HG02759 (cell line): ENCODE results near the gene CIB1.
A peak's percentile ranks its signal among the peaks of the same experiment; 100 is the strongest.

Source experiments
- ATAC-seq: cut with Tn5 transposase; IDR thresholded peaks from one replicate; pipeline ENCODE4 v1.9.1; 2021; ENCODE audit warnings: mild to moderate bottlenecking, moderate library complexity; ENCODE audit not compliant: unreplicated experiment

Gene CIB1

DNA sequence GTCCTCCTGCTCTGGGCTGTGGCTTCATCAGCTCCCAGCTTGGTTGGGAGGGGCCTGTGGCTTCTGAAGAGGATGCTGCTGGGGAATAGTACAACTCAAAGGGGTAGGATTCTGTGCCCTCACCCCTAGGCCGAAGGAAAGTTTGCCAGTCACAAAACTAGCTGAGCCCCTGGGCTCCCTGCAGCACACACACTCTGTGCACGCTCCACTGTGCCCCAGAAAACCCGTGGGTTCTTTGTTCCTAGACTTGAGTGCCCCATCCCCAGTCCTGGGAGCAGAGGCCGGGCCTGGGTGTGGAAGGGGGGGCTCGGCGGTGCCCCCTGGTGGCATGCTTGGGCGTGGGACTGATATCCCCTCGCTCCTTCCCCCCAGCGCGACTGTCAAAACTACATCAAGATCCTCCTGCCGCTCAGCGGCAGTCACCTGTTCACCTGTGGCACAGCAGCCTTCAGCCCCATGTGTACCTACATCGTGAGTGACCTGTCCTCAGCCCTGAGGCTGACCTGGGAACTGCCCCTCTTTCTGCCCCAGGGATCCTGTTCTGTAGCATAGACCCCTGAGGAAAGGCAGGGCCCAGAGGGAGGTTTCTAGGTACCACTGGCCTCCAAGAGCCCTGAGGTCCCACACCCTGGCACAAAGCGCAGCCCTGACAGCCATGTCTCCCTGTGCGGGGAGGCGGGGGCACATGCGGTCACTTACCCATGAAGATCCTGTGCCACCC is 14.2 kb downstream of the CIB1 start:
- ATAC-seq = no peak

DNA sequence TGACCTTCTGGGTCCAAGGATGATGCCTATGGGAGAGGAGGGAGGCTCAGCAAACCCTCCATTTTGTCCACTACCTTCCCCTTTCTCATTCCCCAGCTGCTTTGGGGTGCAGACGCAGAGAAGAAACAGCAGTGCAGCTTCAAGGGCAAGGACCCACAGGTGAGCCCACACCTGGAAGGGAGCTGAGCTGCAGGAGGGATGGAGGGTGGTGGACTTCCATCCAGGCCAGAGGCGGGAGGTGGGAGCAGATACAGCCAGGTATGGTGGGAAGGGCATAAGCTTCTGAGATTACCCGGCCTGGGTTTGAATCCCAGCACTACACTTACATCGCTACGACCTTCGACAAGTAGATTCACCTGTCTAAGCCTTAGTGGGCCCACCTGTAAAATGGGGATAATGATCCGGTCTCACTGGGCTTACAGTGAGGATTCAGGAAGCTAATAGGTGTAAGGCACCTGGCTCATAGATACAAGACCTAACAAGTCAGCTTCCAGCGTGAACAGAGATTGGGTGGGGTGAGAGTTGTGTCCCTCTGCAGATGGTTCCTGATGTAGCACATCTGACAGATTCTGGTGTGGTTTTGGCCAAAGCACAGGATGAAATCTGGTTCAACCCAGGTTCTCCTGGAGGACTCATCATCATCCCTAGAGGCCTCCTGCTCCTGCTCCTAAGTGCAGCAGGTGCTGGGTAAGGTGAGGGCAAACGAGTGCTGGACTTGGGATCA is 15.9 kb downstream of the CIB1 start:
- ATAC-seq = no peak

DNA sequence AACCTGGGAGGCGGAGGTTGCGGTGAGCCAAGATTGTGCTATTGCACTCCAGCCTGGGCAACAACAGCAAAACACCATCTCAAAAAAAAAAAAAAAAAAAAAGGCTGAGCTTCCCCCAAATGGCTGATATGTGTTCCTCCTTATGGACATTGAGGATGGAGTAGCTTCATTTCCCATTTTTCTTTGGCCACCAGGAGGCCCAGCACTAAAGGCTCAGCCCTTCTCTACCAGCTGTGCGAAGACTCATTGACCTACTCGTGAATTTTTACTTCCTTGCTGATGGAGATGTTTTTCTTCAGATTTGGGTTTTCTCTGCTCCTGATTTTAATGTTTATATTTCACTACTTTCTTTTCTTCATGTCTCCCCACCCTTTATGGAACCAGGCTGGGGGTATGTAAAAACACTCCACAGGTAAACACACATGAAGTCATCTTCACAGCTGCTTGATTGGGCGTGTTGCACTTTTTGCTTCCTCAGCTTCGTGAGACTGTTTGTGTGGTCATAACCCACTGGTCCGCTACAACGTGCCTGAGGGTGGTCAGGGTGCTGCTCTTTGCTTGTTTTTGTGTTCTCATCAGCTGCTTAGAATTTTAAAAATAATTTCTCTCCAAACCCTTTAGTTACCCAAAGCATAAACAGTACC is 19.1 kb downstream of the CIB1 start:
- no peak for ATAC-seq

DNA sequence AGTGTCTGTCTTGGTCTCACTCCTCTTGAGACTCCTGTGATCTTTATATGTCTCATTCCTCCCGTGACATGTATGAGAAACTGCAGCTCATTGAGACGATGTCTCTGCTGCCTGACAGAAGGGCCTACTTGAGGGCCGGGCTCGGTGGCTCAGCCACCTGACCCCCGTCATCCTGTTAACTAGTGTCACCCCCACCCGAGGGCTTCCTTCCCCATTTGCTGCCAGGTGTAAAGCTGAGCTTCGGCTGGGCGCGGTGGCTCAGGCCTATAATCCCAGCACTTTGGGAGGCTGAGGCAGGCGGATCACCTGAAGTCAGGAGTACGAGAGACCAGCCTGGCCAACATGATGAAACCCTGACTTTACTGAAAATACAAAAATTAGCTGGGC is 19.9 kb downstream of the CIB1 start:
- ATAC-seq = no peak

DNA sequence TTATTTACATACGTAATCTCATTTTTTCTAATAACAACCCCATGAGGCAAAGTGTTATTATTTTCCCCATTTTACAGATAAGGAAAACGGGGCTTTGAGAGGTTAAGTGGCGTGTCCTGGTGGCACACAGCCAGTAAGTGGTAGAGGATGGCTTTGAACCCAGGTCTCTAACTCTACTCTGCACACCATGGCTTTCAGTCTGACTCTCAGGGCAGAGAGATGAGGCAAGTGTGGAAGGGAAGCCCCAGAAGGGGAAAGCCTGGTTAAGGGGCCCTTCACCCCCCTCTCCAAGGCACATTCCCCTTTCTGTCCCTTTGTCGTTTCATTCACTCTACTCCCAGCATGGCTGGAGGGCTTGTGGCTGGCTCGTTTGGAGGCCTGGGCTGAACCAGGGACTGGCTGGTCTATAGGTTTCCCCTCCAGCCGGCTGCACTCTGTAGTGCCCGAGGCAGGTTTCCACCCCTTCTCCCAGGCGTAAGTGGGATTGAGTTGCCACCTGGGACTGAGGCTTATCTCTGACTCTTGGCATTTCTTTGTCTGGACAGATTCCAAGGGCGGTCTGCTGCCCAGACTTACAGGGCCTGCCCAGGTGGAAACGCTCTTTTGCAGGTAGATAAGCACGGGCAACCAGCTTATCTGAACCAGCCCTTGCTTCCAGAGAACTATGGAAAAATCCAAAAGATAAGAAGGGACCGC is 20.5 kb downstream of the CIB1 start:
- no peak for ATAC-seq

DNA sequence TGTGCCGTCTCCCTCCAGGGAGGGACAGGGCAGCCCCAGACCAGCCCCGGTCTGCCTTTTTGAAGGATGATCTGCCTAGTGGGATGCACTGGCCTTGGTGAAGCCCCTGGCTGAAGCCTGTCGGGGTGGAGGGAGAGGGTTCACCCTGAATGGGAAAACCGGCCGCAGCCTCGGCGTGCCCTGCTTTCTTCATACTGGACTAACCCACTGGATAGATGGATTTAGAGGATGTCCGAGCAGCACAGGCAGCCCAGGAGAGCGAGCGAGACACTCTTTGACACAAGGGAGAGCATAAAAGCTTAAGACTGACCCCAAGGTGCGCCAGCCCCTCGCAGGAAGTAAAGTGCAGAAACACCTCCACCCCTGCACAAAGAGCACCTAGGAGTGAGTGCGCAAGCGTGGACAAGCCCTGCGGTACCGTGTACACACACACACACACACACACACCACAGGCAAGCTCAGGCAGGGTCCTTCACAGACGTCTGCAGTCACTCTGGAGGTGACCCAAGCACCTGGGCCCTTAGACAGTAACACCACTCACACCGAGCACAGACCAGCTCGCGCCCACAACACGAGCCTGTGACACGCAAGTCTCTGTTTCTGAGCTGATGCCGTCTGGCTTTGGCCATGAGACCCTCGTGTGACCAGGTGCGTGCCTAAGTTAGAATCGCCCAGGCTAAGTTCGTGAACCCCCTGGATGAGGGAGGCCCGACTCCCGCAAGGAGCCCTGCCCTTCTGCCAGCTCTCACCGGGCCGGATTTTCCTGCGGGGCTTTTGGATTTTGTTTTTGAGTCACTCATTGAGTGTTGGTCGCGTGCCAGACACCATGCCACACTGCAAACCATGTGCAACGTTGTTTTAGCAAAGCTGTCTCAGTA is 21.3 kb downstream of the CIB1 start:
- no peak for ATAC-seq

DNA sequence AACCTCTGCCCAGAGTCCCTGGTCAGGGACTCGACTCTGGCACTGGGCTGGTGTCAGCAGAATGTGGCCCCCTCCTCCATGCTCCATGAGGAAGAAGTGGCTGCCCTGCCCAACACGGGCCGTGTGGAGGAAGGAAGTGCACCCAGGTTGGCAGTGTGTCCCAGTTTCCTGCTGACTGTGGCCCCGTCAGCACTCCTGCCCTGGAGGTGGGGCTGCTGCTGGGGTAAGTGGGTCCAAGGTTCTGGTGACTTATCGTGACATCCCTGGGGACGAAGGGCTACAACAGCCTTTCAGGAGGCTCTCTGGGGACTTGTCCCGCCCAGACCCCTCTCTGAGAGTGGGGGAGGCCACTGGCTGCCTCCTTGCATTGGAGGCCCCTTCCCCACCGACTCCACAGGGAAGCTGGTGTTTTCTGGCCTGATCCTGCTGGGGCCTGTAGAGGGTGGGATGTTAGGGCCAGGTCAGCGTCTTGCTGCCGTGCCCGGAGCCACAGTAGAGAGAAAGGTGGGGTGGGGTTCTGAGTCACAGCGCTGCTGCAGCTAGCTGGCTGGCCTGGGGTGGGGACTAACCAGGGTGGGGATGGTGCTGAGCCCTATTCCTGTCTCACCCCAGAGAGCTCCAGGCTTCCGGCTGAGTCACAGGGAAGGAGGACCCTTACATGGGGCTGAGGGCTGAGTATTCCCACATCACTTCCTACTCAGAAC is 22.1 kb downstream of the CIB1 start:
- no peak for ATAC-seq

DNA sequence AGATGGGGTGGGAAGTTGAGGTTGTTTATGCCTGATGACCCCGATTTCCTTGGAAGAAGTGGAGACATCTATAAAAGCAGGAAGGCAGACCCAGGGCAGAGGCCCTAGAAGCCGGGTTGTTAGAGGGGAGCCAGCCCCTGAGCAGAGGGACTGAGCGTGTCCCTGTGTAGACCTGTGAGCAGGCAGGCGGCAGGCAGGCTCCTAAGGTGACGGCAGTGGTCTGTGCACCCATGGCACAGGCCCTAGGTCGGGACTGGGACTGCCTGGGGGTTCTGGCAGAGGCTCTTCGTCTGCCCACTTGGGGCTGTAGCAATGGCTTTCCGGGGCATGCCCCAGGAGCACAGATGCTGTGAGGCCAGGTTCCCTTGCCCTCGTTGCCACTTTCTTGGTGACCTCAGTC is 22.7 kb downstream of the CIB1 start:
- ATAC-seq = no peak

DNA sequence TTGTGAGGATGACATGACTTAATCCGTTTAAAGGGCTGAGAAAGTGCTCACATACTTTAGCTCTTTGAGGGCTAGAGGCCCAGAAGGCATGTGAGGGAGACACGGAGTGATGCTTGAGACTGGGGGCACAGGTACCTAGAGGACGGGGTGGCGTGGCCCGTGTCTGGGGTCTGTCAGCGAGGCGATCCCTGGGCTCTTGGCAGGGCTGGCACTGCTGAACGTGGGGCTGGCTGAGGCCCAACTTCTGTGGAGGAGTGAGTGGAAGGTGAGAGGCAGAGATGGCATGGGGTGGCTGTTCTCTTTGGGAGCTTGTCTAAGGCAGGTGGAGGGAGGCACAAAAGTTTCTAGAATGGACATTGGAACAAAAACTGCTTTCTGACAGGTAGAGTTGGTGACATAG is 23.1 kb downstream of the CIB1 start:
- no peak for ATAC-seq

DNA sequence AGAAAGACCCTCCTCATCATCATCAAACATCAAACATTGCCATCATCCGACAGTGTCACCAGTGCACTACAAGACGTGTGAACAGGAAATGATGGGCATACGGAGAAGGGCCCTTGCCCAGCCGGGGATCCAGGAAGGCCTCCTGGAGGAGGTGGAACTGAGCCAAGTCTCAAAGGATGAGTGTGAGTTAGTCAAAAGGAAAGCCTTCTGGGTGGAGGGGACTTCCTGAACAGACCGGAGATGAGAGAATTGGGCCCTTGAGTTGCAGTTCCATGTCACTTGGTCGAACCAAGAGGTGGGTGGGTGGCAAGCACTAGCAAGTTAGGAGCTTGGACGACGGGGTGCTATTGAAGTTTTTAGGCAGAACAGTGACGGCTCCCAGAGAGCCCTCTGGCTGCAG is 24.1 kb downstream of the CIB1 start:
- peak; percentile 77 for ATAC-seq

DNA sequence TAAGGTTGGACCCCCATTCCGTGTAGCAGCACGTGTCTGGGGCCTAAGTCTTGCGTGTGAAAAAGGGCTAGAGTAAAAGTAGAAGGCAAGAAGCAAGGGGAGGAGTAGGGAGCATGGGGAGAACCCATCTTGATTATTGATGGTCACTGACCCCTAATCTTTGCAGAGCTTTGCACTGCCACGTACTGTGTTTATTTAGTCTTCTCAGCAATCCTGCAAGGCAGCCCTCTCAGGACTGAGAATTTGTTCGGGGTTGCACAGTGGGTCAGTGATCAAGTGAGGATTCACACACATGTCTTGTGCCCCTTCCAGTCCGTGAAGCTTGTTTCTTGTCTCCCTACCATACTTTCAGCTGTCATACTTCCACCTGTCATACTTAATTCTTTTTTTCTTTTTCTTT is 25.4 kb downstream of the CIB1 start:
- ATAC-seq = no peak

DNA sequence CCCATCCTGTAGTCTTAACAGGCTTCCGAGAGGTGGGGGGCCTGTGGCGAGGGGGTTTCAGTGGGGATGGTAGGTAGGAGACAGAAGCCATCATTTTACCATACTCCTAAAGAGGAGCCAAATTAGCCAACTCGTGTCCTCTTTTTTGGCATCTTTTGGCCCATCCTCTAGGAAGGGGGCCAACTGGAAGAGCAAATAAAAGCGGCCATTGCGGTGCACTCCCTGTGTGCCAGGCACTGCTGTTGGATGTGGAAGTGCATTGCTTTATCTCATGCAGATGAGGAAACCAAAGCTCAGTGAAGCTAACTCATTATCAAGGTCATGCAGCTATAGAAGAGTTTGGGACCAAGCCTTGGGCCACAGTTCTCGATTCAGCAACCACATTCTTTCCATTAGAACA is 26.5 kb downstream of the CIB1 start:
- no peak for ATAC-seq

DNA sequence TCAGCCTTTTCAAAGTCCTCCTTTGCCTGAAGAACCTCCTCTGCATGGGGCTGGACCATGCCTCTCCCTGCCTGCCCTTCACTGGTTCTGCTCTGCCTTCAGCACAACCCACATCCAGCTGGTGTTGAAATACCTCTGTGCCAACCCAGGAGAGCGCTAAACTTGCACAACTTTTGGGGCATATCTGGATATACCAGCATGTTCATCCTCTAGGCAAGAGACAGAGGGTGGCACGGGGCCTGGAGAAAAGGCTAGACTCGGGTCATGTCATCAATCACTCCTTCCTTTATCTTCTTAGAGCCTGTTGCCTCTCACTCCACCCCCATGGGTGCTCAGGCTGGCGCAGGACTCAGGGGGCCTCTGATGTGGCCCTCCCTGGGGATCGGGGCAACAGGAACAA is 27.9 kb downstream of the CIB1 start:
- no peak for ATAC-seq

DNA sequence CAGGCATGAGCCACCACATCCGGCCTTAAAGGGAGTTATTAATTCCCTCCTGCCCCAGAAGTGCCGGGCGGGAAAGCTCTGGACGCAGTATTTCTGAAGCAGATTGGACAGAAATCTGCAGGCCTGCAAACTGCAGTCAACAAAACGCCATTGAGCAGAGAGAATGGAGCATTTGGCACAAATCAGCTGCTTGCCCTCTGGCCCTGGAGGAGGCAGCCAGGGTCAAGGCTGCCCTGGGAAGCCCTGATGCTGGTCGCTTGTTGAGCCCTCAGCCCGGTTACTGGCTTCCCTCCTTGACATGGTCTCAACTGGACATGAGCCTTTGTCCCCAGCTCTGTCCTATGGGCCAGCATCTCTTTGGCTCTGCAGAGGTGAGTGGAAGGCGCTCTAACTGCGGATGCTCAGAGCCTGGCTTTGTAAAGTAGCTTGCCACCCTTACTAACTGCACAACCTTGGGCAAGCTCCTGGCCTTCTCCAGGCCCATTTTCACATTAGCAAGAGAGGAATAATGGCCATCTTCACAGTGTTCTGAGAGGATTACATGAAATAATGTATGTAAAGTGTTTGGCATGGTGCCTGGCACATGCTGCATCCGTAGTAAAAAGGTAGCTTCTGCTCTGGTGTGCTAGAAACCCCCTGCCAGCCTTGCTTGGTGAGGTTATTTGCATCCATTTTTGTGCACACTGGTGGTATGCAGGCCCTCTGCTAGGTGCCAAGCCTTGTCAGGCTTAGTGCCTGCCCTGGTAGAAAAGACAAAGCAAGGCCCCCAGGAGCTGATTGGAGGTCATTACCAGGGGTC is 28.5 kb downstream of the CIB1 start:
- ATAC-seq = no peak

DNA sequence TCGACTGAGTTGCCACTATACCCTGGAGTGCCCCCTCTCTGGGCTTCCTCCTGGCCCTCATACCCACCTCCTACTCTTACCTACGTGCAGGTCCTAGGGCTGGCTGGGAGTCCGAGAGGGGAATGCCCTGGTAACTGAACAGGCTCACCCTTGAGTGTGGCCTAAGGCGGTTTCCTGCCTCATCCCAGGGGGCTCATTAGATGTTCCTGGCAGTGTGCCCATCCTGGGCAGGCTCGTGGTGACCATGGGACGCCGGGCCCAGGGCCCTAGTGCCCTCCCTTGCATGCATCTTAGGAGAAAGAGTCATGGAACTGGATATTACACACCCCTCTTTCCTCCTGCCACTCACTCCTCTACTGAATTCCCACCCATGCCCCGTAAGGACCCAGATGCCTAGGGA is 29.8 kb downstream of the CIB1 start:
- no peak for ATAC-seq

DNA sequence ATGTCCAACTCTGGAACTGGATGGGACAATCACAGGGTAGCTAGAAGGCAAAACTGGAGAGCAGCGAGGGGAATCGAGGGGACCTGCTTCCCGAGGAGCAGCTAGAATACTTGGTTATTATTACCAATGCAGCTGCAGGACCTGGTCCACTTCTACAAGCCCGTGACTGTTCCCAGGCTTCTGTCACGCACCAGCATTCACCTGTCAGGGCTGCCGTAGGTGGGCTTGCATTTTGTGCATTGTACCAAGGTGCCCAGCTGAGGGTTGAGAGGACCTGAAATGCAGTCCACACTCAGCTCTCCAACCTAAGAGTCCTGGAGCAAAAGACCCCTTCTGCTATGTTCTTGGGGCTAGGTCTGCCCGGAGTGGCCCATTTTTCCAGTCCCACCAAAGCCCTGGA is 30.3 kb downstream of the CIB1 start:
- ATAC-seq = no peak

DNA sequence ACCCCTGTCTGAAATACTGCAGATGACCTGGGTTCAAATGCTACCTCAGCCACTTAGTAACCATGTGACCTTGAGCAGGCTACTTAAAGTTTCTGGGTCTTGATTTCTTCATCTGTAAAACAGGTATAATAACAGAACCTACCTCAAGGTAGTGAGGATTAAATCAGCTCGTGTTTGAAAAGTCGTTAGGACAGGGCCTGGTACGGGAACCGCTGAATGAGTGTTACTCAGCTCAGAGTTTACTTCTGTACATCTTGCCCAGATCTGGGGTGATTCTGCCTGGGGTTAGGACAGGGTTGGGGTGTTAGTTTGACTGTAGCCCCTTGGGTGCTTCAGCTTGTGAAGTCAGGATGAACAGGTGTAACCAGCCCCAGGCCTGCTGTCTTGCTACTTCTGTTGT is 30.8 kb downstream of the CIB1 start:
- ATAC-seq = no peak

DNA sequence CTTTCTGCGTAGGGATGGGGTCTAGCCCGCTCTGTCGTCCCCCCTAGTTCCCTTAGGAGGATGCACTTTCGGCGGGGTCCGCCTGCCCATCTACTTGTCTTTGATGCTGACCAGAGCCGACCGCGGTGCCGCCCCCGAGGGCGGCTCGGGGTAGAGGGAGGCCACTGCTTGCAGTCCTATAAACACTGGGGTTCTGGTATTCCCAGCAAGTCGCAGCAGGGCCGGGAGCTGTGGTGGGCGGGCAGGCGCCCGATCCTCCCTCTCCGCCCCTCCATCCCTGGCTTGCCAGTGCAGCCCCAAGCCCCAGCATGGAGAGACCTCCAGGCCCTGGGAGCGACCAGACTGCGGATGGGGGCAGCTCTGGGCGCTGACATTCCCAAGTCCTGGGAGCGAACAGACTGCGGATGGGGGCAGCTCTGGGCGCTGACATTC is 31.8 kb downstream of the CIB1 start:
- peak; percentile 4 for ATAC-seq
